Measurements from ENCODE around the gene MTMR2.

Gene MTMR2

DNA sequence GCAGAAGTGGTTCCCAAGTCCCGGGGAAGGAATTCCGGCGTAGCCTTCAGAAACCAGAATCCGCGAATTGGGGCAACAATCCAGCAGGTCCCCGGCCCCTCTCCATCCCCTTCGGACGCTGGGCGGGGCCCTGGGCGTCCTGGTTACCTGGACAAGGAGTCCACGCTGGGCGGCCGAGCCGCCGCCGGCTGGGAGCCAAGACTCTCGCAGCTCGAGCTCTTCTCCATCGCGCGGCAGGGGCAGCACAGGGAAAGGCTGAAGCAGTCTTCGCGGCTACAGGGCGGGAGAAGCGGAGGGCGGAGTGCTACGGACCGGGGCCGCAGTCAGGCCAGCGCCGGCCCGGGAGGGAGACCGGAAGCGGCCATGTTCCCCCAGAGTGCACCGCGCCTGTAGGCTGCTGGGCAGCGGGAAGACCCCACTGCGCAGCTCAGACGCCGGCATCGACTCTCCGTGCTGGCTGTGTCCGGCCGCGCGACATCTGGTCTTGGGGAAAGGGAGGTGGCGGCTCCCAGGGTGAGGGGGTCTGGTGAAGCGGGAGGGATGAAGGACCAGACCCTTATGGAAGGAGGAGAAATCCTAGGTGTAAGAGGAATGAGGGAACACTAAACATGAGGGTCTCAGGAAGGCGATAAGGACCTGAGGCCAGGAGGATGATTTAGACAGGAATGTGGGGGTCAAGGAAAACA, at the start of gene MTMR2:
Gene MTMR2, minus strand, starts transcription at position 380 of the 686 bp plus-strand sequence. Its CDS starts 153 bp downstream, at position 227.
- peak; percentile 84 for DNase-seq (ENCODE audit: low spot score)

DNA sequence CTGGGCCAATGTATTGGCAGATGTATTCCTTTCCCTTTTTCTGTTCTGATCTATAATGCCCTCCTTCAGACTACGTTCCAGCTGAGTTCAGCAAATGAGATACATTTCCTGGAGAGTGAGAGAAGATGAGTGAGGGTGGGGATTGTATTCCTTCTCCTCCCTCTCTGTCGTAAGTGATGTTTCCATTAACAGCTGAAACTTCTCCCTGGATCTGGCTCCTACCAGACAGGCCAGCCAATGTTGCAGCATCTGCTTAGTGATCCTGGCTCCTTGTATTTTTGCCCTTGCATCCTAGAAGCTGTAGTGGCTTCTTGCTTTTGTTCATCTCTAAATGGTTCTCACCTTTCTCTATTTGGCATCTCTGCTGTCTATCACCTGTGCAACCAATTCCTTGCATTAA, 48.2 kb upstream of the MTMR2 start:
- no peak for DNase-seq (ENCODE audit: low spot score)

DNA sequence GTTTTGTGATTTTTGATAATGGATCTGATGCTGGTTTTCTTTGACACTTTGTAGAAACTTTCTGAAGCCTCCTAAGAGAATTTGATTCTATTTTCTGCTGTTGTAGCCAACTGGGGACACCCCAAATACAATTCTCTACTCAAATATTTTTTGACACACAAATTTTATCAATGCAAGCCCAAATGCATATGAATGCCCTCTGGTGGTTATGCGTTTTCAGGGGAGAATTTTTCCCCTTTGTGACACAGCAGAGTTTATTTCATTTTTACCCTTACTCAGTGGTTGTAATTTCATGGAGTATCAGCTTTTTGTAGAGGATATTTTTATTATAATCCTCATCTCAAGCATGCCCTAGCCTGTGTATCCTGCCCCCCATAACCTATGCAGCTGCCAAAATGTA, 44.7 kb upstream of the MTMR2 start:
- peak; percentile 7 for DNase-seq (ENCODE audit: low spot score)

DNA sequence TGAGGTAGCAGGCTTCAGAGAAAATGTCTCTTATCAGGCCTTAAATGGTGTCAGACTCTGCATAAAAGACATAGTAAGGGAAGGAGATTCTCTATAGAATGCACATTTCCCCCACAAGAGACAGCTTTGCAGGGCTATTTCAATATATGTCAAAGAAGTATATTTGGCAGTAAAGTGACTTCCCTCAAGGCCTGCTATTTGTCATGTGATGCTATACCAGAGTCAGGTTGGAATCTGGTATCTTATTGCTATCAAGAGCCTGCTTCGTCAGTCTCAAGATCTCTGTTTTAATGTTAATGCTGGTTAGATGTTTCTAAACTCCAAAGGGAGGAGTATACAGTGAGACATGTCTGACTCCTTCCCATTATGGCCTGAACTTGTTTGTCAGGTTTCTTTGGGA, 40.4 kb upstream of the MTMR2 start:
- DNase-seq (ENCODE audit: low spot score), result no peak

DNA sequence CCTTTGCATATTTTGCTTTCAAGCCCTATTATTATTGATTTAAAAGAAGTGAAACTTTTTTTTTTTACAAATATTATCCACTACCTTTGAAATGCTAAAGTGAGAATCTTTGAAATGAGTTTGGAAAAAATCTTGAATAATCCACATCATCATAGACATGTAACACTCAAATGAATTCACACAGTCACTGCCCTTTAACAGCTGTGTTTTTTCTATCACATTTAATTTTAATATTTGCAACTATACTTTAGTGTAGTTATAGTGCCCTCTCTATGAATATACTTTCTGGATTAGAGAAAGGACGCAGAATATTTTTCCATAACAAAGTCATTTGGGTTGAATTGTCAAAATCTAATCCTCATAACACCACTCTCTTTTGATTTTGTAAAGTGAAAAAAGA, 37.9 kb upstream of the MTMR2 start:
- DNase-seq (ENCODE audit: low spot score), result no peak

DNA sequence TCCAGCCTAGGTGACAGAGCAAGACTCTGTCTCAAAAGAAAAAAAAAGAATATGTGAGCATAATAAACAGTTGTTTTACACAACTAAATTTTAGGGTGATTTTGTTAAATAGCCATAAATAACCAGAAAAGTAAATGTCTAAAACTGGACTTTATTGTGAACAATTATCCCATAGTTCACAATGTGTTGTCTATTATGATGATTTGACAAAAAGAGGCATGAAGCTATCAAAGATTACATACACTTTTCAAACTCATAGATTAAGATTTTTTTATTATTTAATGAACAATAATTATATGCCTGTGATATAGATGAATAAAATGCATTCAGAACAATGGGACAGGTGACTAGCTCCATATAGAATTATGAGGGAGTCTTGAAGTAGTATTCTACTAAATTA, 27.0 kb upstream of the MTMR2 start:
- DNase-seq (ENCODE audit: low spot score), result no peak

DNA sequence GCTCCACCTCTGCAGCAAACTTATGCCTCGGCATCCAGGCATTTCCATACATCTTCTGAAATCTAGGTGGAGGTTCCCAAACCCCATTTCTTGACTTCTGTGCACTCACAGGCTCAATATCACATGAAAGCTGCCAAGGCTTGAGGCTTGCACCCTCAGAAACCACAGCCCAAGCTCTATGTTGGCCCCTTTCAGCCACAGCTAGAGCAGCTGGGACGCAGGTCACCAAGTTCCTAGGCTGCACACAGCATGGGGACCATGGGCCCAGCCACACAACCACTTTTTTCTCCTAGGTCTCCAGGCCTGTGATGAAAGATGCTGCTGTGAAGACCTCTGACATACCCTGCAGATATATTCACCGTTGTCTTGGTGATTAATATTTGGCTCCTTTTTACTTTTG, 24.7 kb upstream of the MTMR2 start:
- no peak for DNase-seq (ENCODE audit: low spot score)

DNA sequence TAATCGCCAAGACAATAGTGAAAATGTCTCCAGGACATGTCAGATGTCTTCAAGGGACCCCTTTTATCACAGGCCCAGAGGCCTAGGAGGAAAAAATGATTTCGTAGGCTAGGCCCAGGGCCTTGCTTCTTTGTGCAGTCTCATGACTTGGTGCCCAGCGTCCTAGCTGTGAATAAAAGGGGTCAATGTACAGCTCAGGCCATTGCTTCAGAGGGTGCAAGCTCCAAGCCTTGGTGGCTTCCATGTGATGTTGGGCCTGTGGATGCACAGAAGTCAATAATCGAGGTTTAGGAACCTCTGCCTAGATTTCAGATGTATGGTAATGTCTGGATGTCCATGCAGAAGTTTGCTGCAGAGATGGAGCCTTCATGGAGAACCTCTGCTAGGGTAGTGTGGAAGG, 20.7 kb upstream of the MTMR2 start:
- no peak for DNase-seq (ENCODE audit: low spot score)

DNA sequence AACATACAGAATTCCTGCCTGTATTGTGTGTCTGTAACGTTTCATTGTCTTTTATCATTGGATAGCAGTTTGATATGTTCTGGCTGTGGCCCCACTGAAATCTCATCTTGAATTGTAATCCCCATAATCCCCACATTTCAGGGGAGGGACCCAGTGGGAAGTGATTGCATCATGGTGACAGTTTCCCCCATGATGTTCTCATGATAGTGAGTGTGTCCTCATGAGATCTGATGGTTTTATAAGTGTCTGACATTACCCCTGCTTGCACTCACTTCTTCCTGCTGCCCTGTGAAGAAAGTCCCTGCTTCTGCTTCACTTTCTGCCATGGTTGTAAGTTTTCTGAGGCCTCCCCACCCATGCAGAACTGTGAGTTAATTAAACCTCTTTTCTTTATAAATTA, 19.6 kb upstream of the MTMR2 start:
- no peak for DNase-seq (ENCODE audit: low spot score)

DNA sequence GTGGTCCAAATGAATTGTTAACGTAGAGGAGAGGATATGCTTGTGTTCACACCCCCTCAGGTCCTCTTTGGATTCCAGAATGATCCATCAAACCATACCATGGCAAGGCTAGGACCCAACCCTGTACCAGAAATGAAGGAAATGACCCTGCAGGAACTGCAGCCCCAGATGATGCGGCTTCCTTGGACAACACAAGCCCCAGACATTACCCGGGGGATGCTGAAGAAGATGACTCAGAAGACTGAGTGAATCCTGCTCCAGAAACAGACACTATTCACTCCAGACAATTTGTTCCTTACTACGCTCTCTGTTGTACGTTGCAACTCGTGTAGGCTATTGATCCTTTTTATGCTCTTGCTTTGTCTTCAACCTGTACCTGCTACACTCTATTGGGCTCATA, 15.2 kb upstream of the MTMR2 start:
- no peak for DNase-seq (ENCODE audit: low spot score)

DNA sequence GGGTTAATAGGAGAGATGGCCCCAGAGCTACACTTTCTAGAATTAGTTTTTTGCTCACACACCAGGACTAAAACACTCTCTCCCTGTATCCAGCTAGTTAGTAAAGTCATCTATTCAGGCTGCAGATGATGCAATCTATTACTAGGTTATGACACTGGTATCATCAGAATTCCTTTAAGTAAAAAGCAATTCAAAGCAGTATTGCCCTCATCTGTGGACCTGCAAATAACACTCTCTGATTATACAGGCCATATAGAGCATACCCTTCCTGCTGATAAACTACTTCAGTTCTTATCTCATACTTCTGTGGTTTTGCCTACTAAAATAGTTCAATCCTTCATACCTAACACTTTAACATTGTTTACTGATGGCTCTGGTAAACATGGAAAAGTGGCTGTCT, 13.5 kb upstream of the MTMR2 start:
- DNase-seq (ENCODE audit: low spot score), result no peak

DNA sequence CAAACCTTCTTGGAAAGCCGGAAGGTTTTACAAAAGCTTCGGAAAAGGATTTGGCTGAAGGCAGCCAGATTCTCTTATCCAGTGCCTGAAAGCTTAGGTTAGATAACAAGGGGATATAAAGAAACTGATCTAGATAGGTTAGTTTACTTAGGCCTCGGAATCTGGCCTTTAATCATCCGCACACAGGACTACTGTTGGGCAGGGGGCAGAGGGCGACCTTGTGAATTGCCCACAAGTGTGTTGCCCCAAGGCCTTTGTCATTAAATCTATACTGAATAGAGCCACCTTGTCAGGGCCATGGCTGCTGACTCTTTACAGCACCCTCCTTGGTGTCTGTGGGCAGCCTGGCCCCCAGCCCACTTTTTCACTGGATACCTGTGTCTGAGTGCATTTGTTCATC, 9.7 kb upstream of the MTMR2 start:
- no peak for DNase-seq (ENCODE audit: low spot score)

DNA sequence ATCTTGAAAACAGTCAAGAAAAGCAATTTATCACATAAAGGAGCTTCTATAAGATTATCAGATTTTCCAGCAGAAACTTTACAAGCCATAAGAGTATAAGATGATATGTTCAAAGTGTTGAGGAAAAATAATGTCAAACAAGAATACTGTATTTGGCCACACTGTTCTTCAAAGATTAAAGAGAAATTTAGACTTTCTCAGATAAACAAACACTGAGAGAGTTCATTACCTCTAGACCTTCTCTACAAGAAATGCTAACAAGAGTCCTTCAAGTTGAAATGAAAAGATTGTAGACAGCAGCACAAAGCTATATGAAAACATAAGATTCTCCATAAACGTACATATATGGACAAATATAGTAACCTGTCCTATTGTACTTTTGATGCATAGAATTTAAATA, 8.0 kb upstream of the MTMR2 start:
- no peak for DNase-seq (ENCODE audit: low spot score)

DNA sequence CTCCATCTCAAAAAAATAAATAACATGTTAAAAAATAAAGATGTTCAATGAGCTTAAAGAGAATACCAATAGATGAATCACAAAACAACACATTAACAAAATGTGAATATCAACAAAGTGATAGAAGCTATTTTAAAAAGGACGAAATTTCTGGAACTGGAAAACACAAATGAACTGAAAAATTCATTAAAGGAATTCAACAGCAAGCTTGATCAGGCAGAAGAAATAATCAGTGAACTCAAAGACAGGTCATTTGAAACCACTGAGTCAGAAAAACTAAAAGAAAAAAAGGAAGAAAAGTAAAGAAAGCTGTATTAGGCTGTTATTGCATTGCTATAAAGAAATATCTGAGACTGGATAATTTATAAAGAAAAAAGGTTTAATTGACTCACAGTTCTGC, 7.0 kb upstream of the MTMR2 start:
- no peak for DNase-seq (ENCODE audit: low spot score)

DNA sequence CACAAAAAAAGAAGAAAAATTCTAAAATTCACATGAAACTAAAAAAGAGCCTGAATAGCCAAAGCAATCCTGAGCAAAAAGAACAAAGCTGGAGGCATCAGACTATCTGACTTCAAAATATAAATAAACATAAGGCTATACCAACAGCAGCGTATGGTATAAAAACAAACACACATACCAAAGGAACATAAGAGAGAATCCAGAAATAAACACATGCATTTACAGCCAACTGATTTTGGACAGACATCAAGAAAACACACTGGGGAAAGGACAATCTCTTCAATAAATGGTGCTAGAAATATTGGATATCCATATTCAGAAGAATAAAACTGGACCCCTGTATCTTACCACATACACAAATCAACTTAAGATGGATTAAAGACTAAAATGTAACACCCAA, 2.8 kb upstream of the MTMR2 start:
- DNase-seq (ENCODE audit: low spot score), result no peak

DNA sequence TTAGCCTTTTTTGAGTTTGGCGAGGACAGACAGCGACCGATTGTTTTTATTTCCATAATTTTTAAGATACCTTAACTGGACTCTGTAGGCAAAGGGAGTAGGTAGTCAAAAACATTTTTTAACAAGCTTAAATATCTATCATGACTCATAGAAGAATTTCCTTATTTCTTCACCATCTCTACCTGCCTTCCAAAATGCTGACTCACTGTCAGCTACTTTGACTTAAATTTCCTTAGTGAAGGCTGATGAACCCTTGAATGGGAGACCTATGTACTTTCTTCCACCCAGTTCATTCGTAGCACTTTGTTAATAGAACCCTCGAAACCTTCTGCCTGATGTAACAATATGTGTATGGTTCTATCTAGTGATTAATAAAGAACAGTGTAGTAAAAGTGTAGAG, 1.1 kb upstream of the MTMR2 start:
- DNase-seq (ENCODE audit: low spot score), result no peak

DNA sequence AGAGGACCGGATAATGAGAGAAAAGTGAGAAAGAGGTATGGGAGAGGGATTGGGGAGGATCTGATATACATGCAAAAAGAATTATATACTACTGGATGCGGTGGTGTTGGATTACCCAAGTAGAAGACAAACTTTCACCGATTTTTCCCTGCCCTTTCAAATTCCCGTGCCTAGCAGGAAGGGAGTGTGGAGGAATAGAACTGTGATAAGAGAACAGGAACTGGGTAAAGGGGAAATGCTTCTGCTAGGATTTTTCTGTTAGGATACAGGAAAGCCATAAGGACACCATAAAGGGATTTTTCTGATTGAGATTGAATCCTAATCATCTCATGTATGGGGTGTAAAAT, 480 bp upstream of the MTMR2 start:
- DNase-seq (ENCODE audit: low spot score), result no peak

DNA sequence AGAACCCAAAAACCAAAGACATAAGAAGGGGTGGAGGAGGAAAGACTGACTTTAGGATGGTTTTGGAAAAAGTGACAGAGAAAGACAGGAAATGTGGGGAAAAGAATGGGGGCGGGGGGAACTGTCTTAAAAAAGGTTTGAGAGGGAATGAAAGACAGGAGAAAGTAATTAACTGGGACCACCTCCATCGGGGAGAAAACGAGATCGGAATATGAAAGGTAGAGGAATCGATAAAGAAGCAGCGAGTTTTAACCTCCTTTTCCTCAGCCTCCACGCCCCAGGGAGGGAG, 524 bp downstream of the MTMR2 start:
- no peak for DNase-seq (ENCODE audit: low spot score)

DNA sequence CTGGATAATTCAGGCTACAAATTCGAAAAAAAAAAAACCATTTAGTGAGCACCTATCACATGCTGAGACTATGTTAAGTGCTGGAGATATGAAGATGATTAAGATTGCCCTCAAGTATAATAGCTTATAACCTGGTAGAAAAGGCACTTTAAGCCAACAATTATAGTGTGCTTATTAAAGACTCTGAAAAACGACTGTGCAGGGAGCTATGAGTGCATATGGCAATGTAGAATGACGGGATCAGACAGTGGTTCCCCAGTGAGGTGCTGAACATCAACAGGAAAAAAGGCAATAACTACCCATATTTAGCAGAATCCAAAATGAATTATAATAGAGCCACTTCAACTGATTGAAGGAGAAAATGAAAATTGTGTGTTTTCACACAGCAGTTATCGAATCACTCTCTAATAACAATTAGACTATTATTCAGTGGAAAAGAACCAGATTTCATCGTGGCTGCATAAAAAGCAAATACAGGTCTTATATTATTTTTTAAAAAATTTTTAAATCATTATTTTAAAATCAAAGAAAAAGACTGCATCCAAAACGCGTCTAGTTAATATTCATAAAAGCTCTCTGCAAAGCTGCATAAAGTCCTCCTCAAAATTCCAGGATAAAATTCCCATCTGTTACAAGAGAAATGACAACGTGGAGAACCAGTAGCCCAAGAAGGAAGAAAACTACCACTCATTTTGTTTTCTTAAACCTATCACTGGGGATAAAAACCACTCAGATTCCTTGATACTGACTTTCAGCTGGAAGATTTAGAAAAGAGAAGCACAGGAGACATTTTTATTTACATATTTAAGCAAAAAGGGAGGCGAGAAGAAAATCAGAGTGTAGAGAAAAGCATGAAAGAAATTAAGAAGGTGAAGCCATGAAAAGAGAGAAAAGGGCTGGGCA, 1.1 kb downstream of the MTMR2 start:
- peak; percentile 46 for DNase-seq (ENCODE audit: low spot score)

DNA sequence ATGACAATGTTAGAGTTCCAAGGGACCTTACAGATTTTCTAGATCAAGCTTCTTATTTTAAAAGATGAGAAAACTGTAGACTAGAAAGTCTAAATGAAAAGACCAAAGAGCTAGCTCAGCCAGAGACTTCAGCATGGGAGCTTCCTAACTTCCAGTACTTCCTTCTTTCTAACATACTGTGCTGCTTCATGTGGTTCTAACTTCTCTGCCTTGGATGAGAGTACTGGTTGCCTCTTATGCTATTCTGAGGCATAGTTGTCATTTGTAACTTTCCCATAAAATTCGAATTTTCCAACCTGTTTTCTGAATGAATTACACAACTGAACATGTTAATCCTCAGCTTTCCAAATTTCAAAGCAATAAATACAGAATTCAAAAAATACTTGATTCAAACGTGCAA, 1.8 kb downstream of the MTMR2 start:
- DNase-seq (ENCODE audit: low spot score), result peak; percentile 39

DNA sequence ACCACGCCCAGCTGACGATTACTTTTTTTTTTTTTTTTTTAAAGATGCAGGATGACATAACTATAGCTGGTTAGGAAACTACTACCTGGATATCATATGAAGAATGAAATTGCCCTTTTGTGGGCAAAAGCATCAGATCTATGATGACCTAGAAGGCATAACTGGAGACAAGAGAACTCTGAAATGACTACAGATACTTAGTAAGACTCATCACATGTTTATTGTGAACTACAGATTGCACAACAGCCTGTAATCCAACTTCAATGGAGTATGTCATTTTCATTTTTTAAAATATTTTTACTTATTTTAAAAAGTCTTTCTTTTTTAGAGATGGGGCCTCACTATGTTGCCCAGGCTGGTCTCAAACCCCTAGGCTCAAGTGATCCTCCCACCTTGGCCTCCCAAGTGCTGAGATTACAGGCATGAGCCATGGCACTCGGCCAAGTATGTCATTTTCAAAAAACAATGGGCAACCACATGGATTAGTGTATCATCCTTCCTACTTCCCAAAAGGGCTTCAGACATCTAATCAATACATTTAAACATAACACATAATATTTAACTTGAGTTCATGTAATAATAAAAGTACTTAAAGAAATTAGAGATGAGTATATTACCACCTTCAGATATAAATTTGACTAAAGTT, 3.3 kb downstream of the MTMR2 start:
- no peak for DNase-seq (ENCODE audit: low spot score)

DNA sequence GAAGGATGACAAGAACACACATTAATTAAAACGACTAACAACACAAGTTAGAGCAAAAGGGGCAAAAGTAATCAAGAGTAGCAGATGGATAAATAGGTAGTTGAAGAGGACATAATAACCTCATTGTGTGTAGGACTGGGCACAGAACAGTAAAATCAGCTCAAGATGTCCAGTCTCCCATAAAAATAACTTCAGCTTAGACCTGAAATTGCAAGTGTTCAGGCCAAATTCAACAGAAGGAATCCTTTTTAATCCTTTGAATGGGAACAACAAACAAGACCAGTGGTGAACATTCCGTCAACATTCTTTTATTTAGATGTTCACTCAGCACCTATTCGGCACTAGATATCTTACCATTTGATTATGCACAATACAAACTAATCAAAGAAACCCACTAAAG, 4.4 kb downstream of the MTMR2 start:
- DNase-seq (ENCODE audit: low spot score), result peak; percentile 31

DNA sequence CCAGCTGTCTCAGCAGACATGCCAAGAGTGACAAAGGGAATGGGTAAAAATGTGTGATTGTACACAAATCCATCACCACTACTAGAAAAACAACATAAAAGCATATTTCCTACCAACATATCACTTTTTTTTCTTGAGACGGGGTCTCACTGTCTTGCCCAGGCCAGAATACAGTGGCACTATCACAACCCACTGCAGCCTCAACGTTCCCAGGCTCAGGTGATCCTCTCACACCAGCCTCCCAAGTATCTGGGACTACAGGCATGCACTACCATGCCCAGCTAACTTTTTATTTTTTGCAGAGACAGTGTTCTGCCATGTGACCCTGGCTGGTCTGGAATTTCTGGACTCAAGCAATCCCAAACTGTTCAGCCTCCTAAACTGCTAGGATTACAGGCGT, 5.2 kb downstream of the MTMR2 start:
- no peak for DNase-seq (ENCODE audit: low spot score)

DNA sequence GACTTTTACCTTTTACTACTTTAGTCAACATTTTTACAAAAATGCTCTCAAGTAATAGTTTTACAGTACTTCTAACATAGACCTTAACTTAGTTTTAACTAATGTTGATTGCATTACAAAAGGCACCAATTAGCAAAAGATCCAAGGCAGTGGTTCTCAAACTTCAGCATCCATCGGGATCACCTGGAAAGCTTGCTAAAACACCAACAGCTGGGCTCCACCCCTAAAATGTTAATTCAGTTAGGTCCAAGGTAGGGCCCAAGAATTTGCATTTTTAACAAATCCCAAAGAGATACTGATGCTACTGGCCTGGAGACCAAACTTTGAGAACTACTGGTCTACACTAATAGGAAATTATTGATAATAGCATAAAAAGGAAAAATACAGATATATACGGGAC, 5.9 kb downstream of the MTMR2 start:
- DNase-seq (ENCODE audit: low spot score), result no peak
